Measurements from ENCODE around the gene DACT2. TPM values are rescaled to one million over a fixed set of nuclear protein-coding genes. Genes with fewer than 3 reads are reported as not detected.
"Not testable (repeated sequence)": the region's sequence is repeated elsewhere in the genome, so short reads cannot be mapped to it uniquely, and the experiment has no call there.

The DACT2 gene
- polyA plus RNA-seq, 1 donor = 6.4 TPM

DNA sequence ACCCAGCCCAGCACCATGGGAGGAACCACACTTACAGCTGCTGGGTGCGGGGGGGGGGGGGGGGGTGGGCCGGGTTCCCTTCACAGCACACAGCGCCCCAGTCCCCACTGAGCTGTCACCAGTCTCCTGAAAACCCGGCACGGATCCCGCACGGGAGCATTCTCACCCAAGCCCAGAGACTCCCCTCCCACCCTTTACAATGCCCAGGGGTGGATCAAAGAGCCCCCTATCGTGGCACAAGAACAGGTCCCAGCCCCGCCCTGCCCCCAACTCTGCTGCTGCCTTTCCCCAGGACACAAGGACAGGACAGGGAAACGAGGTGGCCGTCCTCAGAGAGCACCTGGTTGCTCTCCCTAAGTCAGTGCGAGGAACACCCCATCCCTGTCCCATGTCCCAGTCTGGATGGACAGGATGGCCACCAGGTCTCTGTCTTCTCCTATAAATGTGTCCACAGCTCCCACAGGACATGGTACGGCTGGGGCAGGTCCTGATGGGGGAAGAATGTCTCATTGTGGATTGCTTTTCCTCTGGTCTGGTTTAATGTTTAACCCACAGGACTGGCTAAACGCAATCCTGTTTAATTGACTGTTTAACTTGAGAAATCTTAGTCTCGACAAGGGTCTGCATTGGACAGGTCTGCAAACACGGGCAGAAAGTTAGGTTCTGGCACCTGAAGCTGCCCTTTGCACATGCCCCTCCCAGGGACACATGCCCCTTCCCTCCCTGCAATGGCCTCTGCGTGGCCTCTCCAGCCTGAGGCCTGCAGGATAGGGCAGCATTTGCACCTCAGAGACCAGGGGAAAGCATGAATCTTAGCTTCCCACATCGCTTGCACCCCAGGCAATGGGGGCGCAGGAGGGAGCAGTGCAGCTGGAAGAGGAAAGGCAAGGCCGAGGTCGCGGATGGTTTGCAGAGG is 45.3 kb downstream of the DACT2 start:
- peak overlapping the region; percentile 97 for H3K27ac ChIP-seq (ENCODE audit: low read length)
- H3K27me3 ChIP-seq (ENCODE audit: control insufficient read depth, insufficient read depth, low read length) = no peaks in the 10 kb centered on the region
- peaks cover 29% of the 10 kb centered on the region for H3K4me1 ChIP-seq (ENCODE audit: control insufficient read depth, insufficient read depth, low read length)
- no CpG with 5 or more reads among the region's 22 CpGs for WGBS (ENCODE audit: insufficient coverage, low lambda C conversion rate)
- peaks cover 2% of the 10 kb centered on the region for H3K9me3 ChIP-seq (ENCODE audit: control insufficient read depth, low read depth, low read length)
- no peaks in the 10 kb centered on the region for H3K36me3 ChIP-seq (ENCODE audit: control insufficient read depth, insufficient read depth, low read length)
- peak overlapping the region; percentile 30 for H3K4me3 ChIP-seq (ENCODE audit: low read length)
- peak; percentile 53 to 91 for DNase-seq

DNA sequence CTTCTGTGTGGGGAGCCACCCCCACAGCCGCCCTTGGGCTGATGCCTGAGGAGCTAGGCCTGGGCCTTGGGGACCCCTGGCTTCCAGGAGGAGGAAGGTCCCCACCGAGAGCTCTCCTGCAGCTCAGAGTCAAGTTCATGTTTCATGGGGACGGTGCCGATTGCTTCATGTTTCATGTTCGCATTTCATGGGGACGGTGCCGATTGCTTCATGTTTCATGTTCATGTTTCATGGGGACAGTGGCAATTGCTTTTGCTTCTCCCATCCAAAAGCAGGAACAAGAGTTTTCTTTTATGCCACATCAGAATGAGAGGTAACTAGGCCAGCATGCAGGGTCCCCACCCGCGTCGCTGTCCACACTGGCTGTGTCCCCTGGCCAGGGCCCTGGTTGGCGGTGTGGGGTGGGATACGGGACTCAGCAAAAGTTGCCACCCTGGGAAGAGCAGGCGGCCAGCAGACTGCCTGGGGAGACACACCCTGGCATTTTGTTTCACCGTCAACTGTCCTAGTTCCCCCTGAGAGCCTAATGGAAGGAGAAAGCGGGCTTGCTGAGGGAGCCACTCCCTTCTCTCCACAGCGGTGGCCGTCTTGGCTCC is 46.0 kb downstream of the DACT2 start:
- no peak for DNase-seq

DNA sequence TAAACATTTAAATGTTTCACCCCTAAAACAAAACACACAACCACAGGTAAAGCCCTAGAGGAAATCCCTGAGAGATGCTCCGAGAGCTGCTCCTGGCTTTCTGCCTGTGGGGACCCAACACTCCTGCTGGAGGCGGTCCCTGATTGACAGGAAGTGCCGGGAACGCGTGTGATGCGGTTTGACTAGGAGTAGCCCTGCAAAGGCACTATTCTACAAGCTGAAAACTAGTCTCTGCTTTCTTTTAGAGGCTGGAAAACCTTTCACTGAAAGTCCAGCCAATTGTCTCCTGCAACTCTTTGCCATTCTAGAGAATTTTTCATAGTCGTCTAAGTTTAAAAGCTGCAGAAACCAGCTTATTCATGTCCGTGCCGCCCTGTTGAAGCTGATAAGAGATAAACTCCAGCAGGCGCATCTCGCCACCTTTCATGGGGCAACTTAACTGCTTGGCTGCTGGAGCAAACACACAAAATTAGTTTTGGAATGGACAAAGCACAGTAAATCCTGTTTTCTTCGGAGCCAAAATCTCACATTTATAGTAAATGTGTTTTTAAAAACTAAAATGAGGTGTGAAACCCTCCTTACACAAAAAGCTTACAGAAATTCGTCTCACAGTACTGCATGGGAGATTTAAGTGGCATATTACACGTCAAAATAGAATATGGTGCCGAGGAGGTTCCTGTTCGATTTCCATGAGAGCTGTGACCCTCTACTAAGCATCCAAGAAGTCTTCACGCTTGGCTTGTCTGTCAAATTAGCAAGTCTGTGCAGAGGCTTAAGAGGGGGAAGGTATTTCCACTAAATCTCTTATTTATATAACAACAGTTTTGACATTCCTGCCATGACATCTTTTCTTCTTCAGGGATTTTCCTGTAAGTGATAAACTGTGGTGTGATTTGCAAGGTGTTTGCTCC is 46.9 kb downstream of the DACT2 start:
- H3K27ac ChIP-seq (ENCODE audit: low read length) = peak overlapping the region; percentile 97
- peaks cover 29% of the 10 kb centered on the region for H3K4me1 ChIP-seq (ENCODE audit: control insufficient read depth, insufficient read depth, low read length)
- WGBS (ENCODE audit: insufficient coverage, low lambda C conversion rate) = 59% methylated on average over 4 of the region's 17 CpGs

More for the DNA sequence above, 46.0 kb downstream of the DACT2 start:
- peaks cover 29% of the 10 kb centered on the region for H3K4me1 ChIP-seq (ENCODE audit: control insufficient read depth, insufficient read depth, low read length)
- peaks cover 2% of the 10 kb centered on the region for H3K9me3 ChIP-seq (ENCODE audit: control insufficient read depth, low read depth, low read length)
- H3K36me3 ChIP-seq (ENCODE audit: control insufficient read depth, insufficient read depth, low read length) = no peaks in the 10 kb centered on the region
- H3K27ac ChIP-seq (ENCODE audit: low read length) = peak overlapping the region; percentile 97
- WGBS (ENCODE audit: insufficient coverage, low lambda C conversion rate) = 69% methylated on average over 5 of the region's 17 CpGs
- peak overlapping the region; percentile 30 for H3K4me3 ChIP-seq (ENCODE audit: low read length)
- H3K27me3 ChIP-seq (ENCODE audit: control insufficient read depth, insufficient read depth, low read length) = no peaks in the 10 kb centered on the region

DNA sequence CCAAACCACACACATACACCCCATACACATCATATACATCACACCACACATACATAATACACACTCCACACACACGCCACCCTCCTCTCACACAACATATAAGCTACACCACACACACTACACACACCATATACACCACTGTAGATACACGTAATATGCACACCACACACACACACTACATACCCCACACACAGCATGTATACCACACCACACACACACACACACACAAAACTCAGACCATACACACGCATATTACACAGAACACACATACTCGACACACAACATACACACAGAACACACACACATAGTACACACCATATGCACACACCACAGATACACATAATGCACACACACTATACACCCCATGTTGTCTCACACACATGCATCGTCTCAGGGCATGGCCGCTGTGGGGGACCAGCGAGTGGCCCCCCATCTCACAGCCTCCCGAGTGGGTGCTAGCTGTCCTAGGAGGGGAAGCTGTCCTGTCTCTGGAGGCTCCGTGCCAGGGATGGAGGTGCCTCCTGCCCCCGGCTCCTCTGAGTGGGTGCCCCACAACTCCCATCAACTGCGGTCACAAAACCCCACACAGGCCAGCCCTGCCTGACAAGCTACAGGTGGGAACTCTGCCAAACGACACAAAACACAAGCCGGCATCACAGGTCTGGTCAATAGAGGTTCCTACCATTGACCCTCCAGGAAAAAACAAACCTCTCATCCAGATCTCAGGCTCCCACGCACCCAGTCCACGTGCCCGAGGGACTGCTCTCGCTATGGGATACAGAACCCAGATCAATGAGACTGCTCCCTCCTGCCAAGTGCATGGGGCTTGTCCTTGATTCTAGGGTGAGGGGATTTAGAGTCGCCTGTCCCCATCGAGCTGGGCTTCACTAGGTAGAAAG is 49.1 kb downstream of the DACT2 start:
- H3K9me3 ChIP-seq (ENCODE audit: control insufficient read depth, low read depth, low read length) = peaks cover 2% of the 10 kb centered on the region
- WGBS (ENCODE audit: insufficient coverage, low lambda C conversion rate) = 92% methylated on average over 2 of the region's 19 CpGs
- no peak overlapping the region for H3K4me3 ChIP-seq (ENCODE audit: low read length)
- H3K27me3 ChIP-seq (ENCODE audit: control insufficient read depth, insufficient read depth, low read length) = no peaks in the 10 kb centered on the region
- H3K27ac ChIP-seq (ENCODE audit: low read length) = no peak overlapping the region
- H3K36me3 ChIP-seq (ENCODE audit: control insufficient read depth, insufficient read depth, low read length) = no peaks in the 10 kb centered on the region
- peaks cover 37% of the 10 kb centered on the region for H3K4me1 ChIP-seq (ENCODE audit: control insufficient read depth, insufficient read depth, low read length)
- DNase-seq = no peak

More for the DNA sequence above, 46.9 kb downstream of the DACT2 start:
- DNase-seq = peak; percentile 35 to 58
- Histone ChIP-seq H3K36me3 (ENCODE audit: control insufficient read depth, insufficient read depth, low read length) (no peaks in the 10 kb centered on the region), H3K9me3 (ENCODE audit: control insufficient read depth, low read depth, low read length) (peaks cover 2% of the 10 kb centered on the region), H3K27me3 (ENCODE audit: control insufficient read depth, insufficient read depth, low read length) (no peaks in the 10 kb centered on the region), H3K4me3 (ENCODE audit: low read length) (no peak overlapping the region)

DNA sequence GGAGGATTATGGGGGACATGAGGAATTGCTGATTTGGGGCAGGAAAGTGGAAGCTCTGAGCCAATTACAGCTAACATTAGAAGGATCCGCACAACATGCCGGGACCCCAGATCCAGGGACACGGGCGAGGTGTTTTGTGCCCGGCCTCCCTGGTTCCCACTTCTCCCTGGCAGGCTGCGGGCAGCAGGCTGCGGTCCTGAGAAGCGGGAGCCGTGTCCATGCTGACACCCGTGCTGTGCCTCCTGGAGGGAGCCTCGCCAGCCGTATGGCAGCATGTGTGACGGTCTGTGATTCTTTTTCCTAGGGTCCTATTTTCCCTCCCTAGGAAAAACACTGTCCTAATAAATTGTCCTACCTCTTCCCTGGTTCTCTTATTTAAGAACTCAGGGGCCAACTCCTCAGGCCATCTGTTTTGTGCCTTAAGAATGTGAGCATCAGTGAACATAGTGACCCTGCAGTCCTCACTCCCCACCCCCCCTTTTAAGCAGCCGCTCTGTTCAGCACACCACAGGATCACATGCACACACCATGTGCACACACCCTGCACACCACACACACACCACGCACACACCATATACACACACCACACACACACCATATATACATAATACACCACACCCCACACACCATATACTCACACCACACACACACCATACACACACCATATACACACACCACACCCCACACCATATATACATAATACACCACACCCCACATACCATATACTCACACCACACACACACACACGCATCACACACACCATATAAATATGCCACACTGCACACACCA is 49.9 kb downstream of the DACT2 start:
- no peak for DNase-seq
- H3K36me3 ChIP-seq (ENCODE audit: control insufficient read depth, insufficient read depth, low read length) = no peaks in the 10 kb centered on the region
- H3K27ac ChIP-seq (ENCODE audit: low read length) = no peak overlapping the region
- no CpG with 5 or more reads among the region's 16 CpGs for WGBS (ENCODE audit: insufficient coverage, low lambda C conversion rate)
- H3K4me3 ChIP-seq (ENCODE audit: low read length) = no peak overlapping the region
- H3K9me3 ChIP-seq (ENCODE audit: control insufficient read depth, low read depth, low read length) = peaks cover 2% of the 10 kb centered on the region
- H3K27me3 ChIP-seq (ENCODE audit: control insufficient read depth, insufficient read depth, low read length) = no peaks in the 10 kb centered on the region
- H3K4me1 ChIP-seq (ENCODE audit: control insufficient read depth, insufficient read depth, low read length) = peaks cover 38% of the 10 kb centered on the region

DNA sequence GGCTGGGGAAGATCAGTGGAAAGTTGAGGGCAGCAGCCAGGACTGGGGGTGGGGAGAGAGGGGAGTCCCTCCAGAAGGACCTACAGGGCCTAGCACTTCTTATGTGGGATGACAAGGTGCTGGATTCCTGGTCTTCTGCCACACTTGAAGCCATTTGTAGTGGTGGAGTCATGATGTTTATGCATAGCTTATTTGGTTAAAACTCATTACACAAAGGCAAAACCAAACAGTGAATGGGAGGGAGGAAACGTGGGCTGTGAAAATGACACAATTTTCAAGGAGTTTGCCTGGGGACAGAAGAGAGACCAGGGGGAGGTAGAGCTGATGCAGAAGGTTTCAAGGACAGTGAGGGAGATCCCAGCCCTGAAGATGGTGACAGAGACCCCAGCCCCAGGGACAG is 50.8 kb downstream of the DACT2 start:
- DNase-seq = no peak
- Histone ChIP-seq H3K27ac (ENCODE audit: low read length) (no peak overlapping the region), H3K9me3 (ENCODE audit: control insufficient read depth, low read depth, low read length) (peaks cover 2% of the 10 kb centered on the region), H3K27me3 (ENCODE audit: control insufficient read depth, insufficient read depth, low read length) (no peaks in the 10 kb centered on the region), H3K4me1 (ENCODE audit: control insufficient read depth, insufficient read depth, low read length) (peaks cover 42% of the 10 kb centered on the region), H3K36me3 (ENCODE audit: control insufficient read depth, insufficient read depth, low read length) (no peaks in the 10 kb centered on the region), H3K4me3 (ENCODE audit: low read length) (no peak overlapping the region)
- no CpG with 5 or more reads among the region's 1 CpG for WGBS (ENCODE audit: insufficient coverage, low lambda C conversion rate)

DNA sequence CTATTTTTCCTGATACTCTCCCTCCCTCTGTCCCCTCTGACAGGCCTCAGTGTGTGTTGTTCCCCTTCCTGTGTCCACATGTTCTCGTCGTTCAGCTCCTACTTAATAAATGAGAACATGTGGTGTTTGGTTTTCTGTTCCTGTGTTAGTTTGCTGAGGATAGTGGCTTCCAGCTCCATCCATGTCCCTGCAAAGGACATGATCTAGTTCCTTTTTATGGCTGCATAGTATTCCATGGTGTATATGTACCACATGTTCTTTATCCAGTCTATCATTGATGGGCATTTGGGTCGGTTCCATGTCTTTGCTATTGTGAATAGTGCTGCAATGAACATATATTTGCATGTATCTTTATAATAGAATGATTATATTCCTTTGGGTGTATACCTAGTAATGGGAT is 51.8 kb downstream of the DACT2 start:
- not testable (repeated sequence) for H3K9me3 ChIP-seq (ENCODE audit: control insufficient read depth, low read depth, low read length); H3K27ac ChIP-seq (ENCODE audit: low read length)
- WGBS (ENCODE audit: insufficient coverage, low lambda C conversion rate) = no CpG with 5 or more reads among the region's 3 CpGs

DNA sequence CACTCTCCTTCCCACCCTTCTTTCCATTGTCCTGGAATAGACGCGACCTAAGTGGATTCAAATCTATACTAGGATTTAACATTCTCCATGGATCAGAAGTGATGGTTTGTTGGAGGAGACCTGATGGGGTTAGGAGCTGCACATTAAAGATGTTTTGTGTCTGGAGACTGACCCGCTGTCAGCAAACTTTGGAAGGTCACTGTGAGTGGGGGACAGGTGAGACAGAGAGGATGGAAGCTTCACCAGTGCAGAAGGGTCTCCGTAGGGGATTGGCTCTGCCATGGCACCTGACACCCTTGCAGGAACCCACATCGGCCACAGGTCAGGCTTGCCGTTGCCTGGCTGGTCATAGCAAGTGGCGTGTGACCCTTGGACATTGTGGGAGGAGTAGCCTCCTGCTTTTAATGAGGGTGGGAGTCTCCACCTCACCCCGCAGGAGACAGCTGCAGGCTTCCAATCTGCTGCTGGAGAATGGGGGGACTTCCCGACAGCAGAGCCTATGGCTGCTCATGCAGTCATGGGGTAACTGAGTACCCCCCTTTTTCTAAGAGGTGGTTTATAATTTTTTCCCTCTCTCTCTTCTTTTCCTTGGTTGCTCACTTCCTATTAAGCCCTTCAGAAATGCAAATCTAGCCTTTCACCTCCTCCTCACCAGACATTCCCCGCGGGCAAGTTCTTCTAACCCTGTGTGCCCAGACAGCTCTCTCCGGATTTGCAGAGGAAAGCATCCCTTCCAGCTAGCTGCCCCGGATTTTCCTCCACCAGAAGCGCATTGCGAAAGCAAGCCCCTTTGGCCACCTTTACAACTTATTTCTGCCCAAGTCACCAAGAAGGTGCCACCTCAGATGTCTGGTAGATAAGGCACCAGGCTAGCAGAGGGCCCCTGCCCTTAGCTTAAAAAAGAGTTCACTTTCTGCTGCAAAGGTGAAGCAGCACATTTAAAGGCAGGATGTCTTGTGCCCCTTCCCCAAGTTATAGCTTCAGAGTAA is 53.5 kb downstream of the DACT2 start:
- H3K36me3 ChIP-seq (ENCODE audit: control insufficient read depth, insufficient read depth, low read length) = no peaks in the 10 kb centered on the region
- WGBS (ENCODE audit: insufficient coverage, low lambda C conversion rate) = no CpG with 5 or more reads among the region's 15 CpGs
- no peak for DNase-seq

More for the DNA sequence above, 51.8 kb downstream of the DACT2 start:
- H3K4me3 ChIP-seq (ENCODE audit: low read length); H3K27me3 ChIP-seq (ENCODE audit: control insufficient read depth, insufficient read depth, low read length); DNase-seq; H3K36me3 ChIP-seq (ENCODE audit: control insufficient read depth, insufficient read depth, low read length): not testable (repeated sequence)
- H3K4me1 ChIP-seq (ENCODE audit: control insufficient read depth, insufficient read depth, low read length) = peaks cover 42% of the 10 kb centered on the region

More for the DNA sequence above, 53.5 kb downstream of the DACT2 start:
- Histone ChIP-seq H3K9me3 (ENCODE audit: control insufficient read depth, low read depth, low read length) (peaks cover 3% of the 10 kb centered on the region), H3K4me3 (ENCODE audit: low read length) (no peak overlapping the region), H3K4me1 (ENCODE audit: control insufficient read depth, insufficient read depth, low read length) (peaks cover 44% of the 10 kb centered on the region), H3K27ac (ENCODE audit: low read length) (no peak overlapping the region), H3K27me3 (ENCODE audit: control insufficient read depth, insufficient read depth, low read length) (no peaks in the 10 kb centered on the region)
